Dendritic cell treated with granulocyte-macrophage colony-stimulating factor and Interleukin-4, amounts not matched to agents 40 ng/mL and 50 ng/mL, for 4 days (primary cell): ENCODE data around the gene KBTBD12.
"Not testable (repeated sequence)": the region's sequence is repeated elsewhere in the genome, so short reads cannot be mapped to it uniquely, and the experiment has no call there.

Experiments used
- H3K27ac Mint-ChIP-seq: one replicate; pipeline ENCODE4 v1.8.0; 2022; ENCODE audit warnings: mild to moderate bottlenecking, mixed read lengths
- H3K27me3 Mint-ChIP-seq: one replicate; pipeline ENCODE4 v1.8.0; 2022; ENCODE audit warnings: mild to moderate bottlenecking, mixed read lengths
- H3K36me3 Mint-ChIP-seq: one replicate; pipeline ENCODE4 v1.8.0; 2022; ENCODE audit warnings: low read depth, mixed read lengths
- H3K4me1 Mint-ChIP-seq: one replicate; pipeline ENCODE4 v1.8.0; 2022; ENCODE audit warnings: low read depth, mixed read lengths
- H3K4me3 Mint-ChIP-seq: one replicate; pipeline ENCODE4 v1.8.0; 2022; ENCODE audit warnings: mild to moderate bottlenecking, moderate library complexity, mixed read lengths
- H3K9me3 Mint-ChIP-seq: one replicate; pipeline ENCODE4 v1.8.0; 2022; ENCODE audit warnings: mixed read lengths
- intact Hi-C: fragments of 100-400 bp; cut with micrococcal nuclease; formaldehyde crosslinking; loops from one replicate; pipeline ENCODE4 v1.15.0; 2022

Gene KBTBD12

DNA sequence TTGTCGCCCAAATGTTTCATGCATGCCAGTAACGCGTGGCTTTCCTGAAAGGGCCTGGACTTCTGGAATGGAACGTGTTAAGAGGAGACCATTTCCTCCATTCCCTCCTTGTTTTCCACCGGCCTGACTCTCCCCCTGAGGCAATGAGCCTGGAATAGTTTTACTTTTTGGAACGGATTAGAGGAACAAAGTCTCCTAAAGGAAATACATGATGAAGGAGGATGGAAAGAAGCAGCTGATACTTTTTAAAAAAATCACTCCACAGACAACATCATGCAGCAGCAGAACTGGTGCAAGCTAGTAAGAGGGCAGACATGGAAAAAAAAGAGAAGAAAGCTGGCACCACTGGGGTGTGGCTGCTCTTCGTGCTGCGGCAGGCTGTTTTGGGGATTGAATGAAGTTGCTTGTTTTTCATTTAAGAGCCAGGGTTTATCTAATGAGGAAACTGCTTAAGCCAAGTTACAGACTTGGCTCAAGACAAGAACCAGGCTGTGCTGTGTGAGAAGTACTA is 3.6 kb upstream of the KBTBD12 start:
- Mint-ChIP-seq H3K36me3 (peaks cover 11% of the 10 kb centered on the region), H3K4me1 (peaks cover 68% of the 10 kb centered on the region), H3K4me3 (no peak overlapping the region), H3K9me3 (peaks cover 16% of the 10 kb centered on the region), H3K27ac (peak overlapping the region; percentile 78), H3K27me3 (peaks cover 47% of the 10 kb centered on the region)
- intact Hi-C loops, result no loop called here

DNA sequence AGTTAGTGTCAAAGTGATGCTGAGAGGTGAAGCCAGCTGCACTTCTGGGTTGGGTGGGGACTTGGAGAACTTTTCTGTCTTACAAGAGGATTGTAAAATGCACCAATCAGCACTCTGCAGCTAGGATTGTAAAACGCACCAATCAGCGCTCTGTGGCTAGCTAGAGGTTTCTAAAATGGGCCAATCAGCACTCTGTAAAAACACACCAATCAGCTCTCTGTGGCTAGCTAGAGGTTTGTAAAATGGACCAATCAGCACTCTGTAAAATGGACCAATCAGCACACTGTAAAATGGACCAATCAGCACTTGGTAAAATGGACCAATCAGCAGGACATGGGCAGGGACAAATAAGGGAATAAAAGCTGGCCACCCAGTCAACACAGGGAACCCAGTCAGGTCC is 1.2 kb upstream of the KBTBD12 start:
- H3K27ac Mint-ChIP-seq, H3K9me3 Mint-ChIP-seq, H3K36me3 Mint-ChIP-seq, intact Hi-C loops, H3K4me3 Mint-ChIP-seq: not testable (repeated sequence)
- peaks cover 51% of the 10 kb centered on the region for H3K4me1 Mint-ChIP-seq
- H3K27me3 Mint-ChIP-seq, result peaks cover 60% of the 10 kb centered on the region

DNA sequence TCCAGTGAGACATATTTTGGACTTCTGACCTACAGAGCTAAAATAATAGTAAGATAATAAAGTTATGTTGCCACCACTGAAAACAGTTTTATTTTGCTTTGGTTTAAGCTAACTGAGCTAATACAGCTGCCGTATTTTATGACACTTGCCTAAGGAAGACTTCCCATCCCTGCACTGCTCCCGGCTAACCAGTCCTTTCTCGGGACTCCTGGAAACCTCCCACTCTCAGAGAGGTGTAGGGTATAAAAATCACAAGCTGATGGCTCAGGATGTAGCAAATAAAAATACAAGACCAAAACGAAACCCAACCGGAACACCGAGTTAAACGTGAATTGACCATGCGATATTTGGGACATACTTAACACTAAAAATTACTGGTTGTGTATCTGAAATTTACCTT is 448 bp upstream of the KBTBD12 start:
- Mint-ChIP-seq H3K9me3 (no peaks in the 10 kb centered on the region), H3K4me1 (peaks cover 43% of the 10 kb centered on the region), H3K36me3 (no peaks in the 10 kb centered on the region), H3K27me3 (peaks cover 62% of the 10 kb centered on the region), H3K27ac (no peak overlapping the region), H3K4me3 (peak overlapping the region; percentile 70)
- intact Hi-C loops, result no loop called here

DNA sequence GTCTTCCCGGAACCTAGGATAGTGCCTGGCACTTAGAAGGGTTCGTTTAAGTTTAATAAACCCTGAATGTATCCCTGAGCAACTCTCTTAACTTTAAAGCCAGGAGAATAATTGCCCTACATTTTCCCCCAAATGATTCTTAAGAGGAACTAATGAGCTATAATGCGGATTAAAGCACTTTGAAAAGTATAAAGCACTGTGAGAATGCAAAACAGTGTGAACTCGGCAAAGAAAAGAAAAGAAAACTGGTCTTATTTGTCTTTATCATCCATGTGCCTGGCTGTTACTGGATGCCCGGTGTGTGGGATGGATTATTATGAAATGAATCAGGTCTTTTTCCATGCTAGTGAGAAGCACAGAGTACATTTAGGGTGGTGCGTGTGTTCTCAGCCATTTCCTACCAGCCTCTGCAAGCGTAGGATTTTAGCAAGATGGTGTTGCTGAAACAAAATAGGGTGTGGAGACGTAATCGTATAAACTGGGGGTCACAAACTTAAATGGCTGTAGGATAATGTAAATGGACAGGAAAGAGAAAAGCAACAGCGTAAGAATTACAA is 983 bp downstream of the KBTBD12 start:
- H3K9me3 Mint-ChIP-seq, result no peaks in the 10 kb centered on the region
- H3K36me3 Mint-ChIP-seq, result no peaks in the 10 kb centered on the region
- intact Hi-C loops, result no loop called here
- no peak overlapping the region for H3K4me3 Mint-ChIP-seq
- no peak overlapping the region for H3K27ac Mint-ChIP-seq
- H3K4me1 Mint-ChIP-seq, result peaks cover 32% of the 10 kb centered on the region
- peaks cover 55% of the 10 kb centered on the region for H3K27me3 Mint-ChIP-seq

DNA sequence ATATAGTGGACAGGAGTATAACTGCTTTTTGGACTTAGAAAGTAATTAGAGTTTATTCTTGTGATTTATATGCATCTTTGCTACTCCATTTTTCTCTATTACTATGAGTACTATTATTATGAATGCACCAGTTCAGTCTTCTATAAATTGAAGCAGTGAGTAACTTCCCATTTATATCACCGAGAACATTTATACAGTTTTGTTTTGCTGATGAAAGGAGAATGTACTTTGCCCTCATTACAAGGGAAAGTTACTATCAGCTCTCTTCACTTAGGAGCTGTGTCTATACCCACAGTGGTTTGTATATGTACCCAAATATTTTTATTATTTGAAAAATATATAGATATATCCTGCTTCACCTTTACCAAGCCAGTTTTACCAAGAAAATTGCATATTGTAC is 5.7 kb downstream of the KBTBD12 start:
- Mint-ChIP-seq H3K9me3 (no peaks in the 10 kb centered on the region), H3K4me3 (no peak overlapping the region), H3K27me3 (peaks cover 22% of the 10 kb centered on the region), H3K4me1 (peaks cover 11% of the 10 kb centered on the region), H3K27ac (no peak overlapping the region), H3K36me3 (no peaks in the 10 kb centered on the region)
- intact Hi-C loops, result no loop called here

DNA sequence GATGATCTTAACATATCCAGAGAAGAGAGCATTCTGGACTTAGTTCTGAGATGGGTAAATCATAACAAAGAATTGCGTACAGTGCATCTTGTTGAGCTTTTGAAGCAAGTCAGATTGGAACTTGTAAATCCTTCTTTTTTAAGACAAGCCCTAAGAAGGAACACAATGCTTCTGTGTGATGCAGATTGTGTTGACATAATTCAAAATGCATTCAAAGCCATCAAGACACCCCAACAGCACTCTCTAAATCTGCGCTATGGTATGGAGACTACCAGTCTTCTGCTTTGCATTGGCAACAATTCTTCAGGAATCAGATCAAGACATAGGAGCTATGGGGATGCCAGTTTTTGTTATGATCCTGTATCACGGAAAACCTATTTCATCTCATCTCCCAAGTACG is 8.6 kb downstream of the KBTBD12 start:
- intact Hi-C loops, result no loop called here
- no peaks in the 10 kb centered on the region for H3K36me3 Mint-ChIP-seq
- H3K4me1 Mint-ChIP-seq, result peaks cover 15% of the 10 kb centered on the region

DNA sequence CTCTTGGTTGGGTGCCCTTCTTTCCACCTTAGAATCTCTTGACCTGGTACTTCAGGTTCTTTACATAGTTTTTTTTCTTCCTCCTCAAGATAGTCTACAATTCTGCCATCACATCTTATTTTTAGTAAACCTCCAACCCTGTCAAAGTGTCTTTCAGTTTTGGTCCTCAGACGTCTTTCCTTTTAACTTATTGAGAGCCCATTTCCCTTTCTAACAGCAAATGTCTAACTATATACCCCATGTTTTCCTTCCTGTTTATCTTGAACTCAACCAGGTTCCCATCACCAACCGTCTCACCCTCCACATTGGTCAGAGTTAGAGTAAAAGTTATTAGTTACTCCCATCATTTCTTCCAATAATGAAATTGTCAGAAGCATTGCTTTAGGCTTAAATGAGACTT is 10.4 kb downstream of the KBTBD12 start:
- H3K27ac Mint-ChIP-seq, result no peak overlapping the region
- H3K4me3 Mint-ChIP-seq, result no peak overlapping the region
- peaks cover 15% of the 10 kb centered on the region for H3K4me1 Mint-ChIP-seq
- no peaks in the 10 kb centered on the region for H3K9me3 Mint-ChIP-seq
- no peaks in the 10 kb centered on the region for H3K27me3 Mint-ChIP-seq
- no peaks in the 10 kb centered on the region for H3K36me3 Mint-ChIP-seq
- intact Hi-C loops, result no loop called here

More for the DNA sequence above, 8.6 kb downstream of the KBTBD12 start:
- no peak overlapping the region for H3K4me3 Mint-ChIP-seq
- H3K9me3 Mint-ChIP-seq, result no peaks in the 10 kb centered on the region
- H3K27me3 Mint-ChIP-seq, result peaks cover 2% of the 10 kb centered on the region
- H3K27ac Mint-ChIP-seq, result no peak overlapping the region

DNA sequence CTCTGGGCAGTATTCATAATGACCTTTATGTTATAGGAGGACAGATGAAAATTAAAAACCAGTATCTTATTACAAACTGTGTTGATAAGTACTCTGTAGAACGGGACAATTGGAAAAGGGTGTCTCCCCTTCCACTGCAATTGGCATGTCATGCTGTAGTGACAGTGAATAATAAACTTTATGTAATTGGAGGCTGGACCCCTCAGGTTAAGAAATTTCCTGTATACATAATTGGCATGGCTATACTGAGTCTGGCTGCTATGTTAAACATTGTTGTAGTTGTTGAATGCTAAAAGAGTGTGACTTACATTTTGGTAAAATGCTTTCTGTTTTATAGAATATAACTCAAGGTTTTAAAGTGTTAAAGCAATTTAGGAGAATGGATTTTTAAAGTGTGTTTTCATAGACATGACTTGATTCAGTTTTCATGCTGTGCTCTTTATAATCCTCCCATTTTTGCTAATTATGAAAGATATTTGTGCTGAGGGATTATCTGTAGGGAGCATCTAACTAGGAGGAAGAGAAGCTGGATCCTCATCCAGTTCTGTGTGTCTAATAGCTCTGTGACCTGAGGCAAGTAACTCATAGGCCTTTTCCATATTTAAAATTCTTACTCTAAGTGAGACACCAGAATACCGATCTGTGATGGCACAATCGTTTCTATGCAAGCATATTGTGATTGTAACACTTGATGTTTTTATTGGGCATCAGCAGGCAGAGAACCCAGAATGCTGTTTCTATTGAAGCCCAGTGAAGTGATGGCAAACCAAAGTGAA is 13.0 kb downstream of the KBTBD12 start:
- Mint-ChIP-seq H3K4me1 (peaks cover 15% of the 10 kb centered on the region), H3K27me3 (peaks cover 1% of the 10 kb centered on the region), H3K9me3 (no peaks in the 10 kb centered on the region), H3K4me3 (no peak overlapping the region), H3K36me3 (no peaks in the 10 kb centered on the region), H3K27ac (no peak overlapping the region)
- intact Hi-C loops, result no loop called here

DNA sequence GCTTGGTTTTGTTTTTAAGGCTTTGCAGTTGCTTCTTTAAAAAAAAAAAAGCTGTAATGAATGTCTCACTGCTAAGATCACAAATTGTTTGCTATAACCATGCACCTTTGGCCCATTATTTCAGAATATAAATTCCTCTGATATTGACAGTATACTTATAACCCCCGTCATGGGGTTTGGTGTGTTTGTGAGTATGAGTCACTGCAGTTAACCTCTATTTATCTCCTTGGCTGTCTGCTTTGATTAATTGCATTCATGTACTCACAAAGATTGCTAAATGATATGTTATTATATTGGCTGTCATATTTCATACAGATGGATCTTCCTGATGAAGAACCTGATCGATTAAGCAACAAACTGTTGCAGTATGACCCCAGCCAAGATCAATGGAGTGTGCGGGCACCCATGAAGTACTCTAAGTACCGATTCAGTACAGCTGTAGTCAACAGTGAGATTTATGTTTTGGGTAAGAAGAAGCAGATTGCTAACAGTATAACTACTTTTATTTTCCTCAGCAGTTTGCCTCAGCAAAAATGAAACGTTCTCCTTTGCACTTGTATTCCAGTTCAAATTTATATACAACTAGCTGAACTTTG is 14.9 kb downstream of the KBTBD12 start:
- peaks cover 13% of the 10 kb centered on the region for H3K4me1 Mint-ChIP-seq
- H3K4me3 Mint-ChIP-seq, result no peak overlapping the region
- intact Hi-C loops, result loop anchor here (10.0 kb wide), 1 partner anchor 45 kb away; no protein-coding TSS in a partner anchor
- peaks cover 9% of the 10 kb centered on the region for H3K27me3 Mint-ChIP-seq
- no peaks in the 10 kb centered on the region for H3K36me3 Mint-ChIP-seq
- H3K27ac Mint-ChIP-seq, result no peak overlapping the region
- no peaks in the 10 kb centered on the region for H3K9me3 Mint-ChIP-seq

DNA sequence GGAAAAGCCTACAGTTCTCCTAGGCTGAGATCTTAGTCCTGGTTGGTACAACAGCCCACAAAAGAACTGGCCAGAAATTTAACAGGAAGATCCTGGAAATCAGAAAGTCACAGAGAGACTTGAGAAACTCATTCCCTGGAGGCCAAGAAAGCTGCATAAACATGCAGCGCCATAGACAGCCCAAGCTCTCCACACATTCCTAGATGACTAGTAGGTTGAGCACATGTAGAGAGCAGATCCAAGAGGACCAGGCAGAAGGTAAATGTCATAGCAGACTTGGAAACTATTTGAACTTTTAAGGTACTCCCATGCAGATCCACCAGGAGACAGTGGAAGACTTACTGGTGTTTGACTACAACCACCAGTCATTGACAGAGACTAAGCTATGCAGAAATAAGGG is 18.4 kb downstream of the KBTBD12 start:
- no peak overlapping the region for H3K27ac Mint-ChIP-seq
- no peaks in the 10 kb centered on the region for H3K36me3 Mint-ChIP-seq
- H3K9me3 Mint-ChIP-seq, result no peaks in the 10 kb centered on the region
- H3K4me3 Mint-ChIP-seq, result no peak overlapping the region
- H3K27me3 Mint-ChIP-seq, result peaks cover 19% of the 10 kb centered on the region
- intact Hi-C loops, result loop anchor here (10.0 kb wide), 1 partner anchor 49 kb away; no protein-coding TSS in a partner anchor
- no peaks in the 10 kb centered on the region for H3K4me1 Mint-ChIP-seq

DNA sequence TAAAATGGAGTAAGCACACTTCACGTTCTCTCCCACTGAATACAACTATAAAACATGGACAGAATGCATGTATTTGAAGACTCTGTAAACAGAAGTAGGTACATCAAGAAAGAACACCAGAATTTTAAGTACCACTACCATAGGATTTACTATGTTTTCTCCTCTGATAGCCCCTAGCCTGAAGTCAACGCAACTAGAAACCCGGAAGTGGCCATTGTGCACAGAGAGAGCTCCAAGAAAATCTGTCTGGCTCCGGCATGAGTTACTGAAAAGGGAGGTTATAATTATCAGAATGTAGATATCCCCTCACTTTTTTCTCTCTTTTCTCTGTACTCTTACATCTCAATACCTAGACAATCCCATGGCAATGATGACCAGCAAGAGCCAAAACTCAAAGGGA is 23.8 kb downstream of the KBTBD12 start:
- no peak overlapping the region for H3K27ac Mint-ChIP-seq
- no peak overlapping the region for H3K4me3 Mint-ChIP-seq
- H3K36me3 Mint-ChIP-seq, result no peaks in the 10 kb centered on the region
- peaks cover 9% of the 10 kb centered on the region for H3K9me3 Mint-ChIP-seq
- peaks cover 22% of the 10 kb centered on the region for H3K27me3 Mint-ChIP-seq
- H3K4me1 Mint-ChIP-seq, result peaks cover 6% of the 10 kb centered on the region
- intact Hi-C loops, result loop anchor here (10.0 kb wide), 1 partner anchor 54 kb away; no protein-coding TSS in a partner anchor

DNA sequence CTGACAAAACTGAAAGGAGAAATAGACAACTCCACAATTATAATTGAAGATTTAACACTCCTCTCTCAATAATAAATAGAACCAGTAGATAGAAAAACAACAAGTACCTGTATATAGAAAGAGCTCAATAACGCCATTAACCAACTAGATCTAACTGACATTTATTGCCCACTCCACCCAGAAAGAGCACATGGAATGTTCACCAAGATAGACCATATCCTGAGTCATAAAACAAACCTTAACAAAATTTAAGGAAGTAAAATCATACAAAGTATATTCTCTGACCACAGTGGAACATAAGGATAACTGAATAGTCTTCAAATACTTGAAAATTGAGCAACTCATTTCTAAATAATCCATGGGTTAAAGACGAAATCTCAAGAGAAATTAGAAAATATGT is 25.1 kb downstream of the KBTBD12 start:
- Mint-ChIP-seq H3K4me1 (peaks cover 6% of the 10 kb centered on the region), H3K27me3 (peaks cover 17% of the 10 kb centered on the region), H3K9me3 (peaks cover 9% of the 10 kb centered on the region), H3K36me3 (no peaks in the 10 kb centered on the region), H3K27ac (no peak overlapping the region), H3K4me3 (no peak overlapping the region)
- intact Hi-C loops, result no loop called here

DNA sequence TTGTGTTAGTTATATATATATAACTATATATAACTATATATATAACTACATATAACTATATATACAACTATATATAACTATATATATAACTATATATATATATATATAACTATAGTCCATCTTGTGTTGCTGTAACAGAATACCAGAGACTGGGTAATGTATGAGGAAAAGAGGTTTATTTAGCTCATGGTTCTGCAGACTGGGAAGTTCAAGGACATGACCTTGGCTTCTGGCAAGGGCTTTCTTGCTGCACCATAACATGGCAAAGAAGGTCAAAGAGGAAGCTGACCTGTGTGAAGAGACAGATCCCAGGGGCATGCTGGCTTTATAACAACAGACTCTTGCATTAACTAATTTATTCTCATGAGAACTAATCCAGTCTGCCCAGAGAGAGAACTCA is 27.6 kb downstream of the KBTBD12 start:
- no peaks in the 10 kb centered on the region for H3K36me3 Mint-ChIP-seq
- H3K9me3 Mint-ChIP-seq, result peaks cover 9% of the 10 kb centered on the region
- H3K4me3 Mint-ChIP-seq, result no peak overlapping the region
- H3K27me3 Mint-ChIP-seq, result peaks cover 14% of the 10 kb centered on the region
- no peak overlapping the region for H3K27ac Mint-ChIP-seq
- peaks cover 6% of the 10 kb centered on the region for H3K4me1 Mint-ChIP-seq
- intact Hi-C loops, result no loop called here

DNA sequence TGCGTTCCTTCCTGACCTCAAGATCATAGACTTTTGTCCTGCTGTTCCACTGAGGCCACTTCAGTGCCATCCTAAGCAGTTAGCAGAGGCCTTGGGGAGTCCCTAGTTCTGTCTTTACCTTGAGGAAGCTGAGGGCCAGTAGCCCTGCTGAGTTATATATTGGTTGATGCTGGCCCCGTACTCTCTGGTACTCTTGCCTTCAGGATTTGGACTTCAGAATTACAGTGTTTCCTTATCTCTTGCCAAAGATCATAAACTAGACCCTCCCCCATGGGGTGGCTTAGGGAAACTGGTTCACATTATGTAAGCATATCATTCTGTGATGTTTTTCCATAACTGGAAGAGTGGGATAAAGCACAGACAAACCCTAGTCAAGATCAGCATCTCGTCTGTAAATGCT is 33.2 kb downstream of the KBTBD12 start:
- Mint-ChIP-seq H3K9me3 (peaks cover under 1% of the 10 kb centered on the region), H3K4me1 (no peaks in the 10 kb centered on the region), H3K36me3 (no peaks in the 10 kb centered on the region), H3K27me3 (peaks cover 8% of the 10 kb centered on the region), H3K4me3 (no peak overlapping the region), H3K27ac (no peak overlapping the region)
- intact Hi-C loops, result no loop called here
